Measurements from ENCODE around the gene GPC5.
"Not testable (repeated sequence)": the region's sequence is repeated elsewhere in the genome, so short reads cannot be mapped to it uniquely, and the experiment has no call there.

The GPC5 gene

DNA sequence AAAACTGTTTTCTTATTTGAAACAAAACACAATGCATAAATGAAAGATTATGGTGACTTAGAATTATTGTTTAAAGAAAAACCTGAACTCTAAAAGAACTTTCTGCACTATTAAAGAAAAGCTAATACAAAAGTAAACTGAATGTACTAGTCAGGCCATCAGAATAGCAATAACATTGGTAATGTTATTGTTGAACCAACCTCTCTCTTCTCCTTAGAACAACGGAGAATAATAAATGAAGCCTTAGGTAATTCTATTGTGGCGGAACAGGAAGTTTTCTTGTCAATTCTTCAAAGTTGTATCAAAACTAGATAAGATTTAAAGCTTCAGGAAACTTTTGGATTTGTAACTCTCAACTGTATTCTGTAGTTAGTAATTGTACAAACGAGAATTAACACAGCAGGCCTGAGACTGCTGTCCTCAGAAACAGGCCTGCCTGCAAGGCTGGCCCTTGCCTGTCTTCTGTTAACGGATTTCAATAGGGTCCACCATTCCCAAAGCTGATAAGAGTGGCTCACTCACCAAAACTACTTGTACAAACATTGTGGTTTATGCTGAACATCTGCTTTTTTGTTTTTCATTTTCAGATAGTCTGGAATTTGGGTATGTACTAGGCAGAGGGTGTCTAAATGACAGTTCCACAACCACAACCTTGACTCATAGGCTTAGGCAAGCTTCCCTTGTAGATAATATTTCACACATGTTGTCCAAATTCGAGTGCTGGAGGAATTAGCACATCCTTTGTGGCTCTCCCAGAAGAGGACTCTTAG lies 825.8 kb downstream of the GPC5 start:
- no peak for DNase-seq

DNA sequence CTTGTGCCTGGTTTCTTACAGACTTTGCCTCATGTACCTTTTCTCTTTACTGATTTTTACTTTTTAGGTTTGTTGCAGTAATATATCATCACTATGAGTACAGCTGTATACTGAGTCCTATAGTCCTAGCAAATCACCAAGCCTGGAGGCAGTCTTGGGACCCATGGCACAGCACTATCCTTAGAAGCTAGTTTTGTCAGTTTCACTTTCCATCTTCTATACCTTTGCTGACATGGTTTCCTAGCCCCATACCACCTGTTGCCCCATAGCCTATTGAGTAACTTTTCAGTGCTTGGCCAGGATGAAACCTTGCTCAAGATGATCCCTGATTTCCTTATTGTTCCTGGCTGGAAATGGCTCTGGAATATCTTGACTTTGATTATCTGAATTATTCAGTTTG lies 826.4 kb downstream of the GPC5 start:
- DNase-seq, result no peak

DNA sequence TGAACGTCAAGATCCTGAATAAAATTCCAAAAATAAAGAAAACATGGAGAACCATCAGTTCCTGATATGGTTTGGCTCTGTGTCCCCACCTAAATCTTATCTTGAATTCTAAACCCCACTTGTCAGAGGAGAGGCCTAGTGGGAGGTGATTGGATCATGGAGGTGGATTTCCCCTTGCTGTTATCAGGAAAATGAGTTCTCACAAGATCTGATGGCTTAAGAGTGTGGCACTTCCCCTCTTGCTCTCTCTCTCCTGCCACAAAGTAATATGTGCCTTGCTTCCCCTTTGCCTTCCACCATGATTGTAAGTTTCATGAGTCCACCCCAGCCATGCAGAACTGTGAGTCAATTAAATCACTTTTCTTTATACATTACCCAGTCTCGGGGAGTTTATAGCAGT lies 827.4 kb downstream of the GPC5 start:
- DNase-seq, result no peak

GRCh38 chr13:92232871-92233270 lies 834.5 kb downstream of the GPC5 start:
- DNase-seq, result no peak

- DNase-seq, result no peak
Measured at GRCh38 chr13:92251671-92252210, 853.3 kb downstream of the GPC5 start.

- DNase-seq, result no peak
Measured at GRCh38 chr13:92255526-92255925, 857.1 kb downstream of the GPC5 start.

- no peak for DNase-seq
Measured at GRCh38 chr13:92256211-92256610, 857.8 kb downstream of the GPC5 start.

DNA sequence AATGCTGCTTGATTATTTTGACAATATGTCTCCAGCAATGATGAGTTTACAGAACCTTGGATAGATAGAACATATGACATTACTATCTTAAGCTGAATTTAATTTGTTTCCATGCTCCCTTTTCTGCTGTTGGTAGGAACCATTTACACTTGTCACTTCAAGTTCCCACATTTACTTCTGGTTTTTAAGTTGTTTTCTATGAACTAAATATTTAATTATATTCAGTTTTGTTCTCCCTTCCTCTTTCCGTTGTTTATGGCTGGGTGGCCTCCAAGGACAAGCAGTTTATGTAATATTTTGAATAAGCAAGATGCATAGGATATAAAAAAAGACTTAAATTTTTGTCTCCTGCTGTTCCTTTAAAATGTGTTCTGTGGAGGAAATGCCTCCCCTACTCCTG lies 860.6 kb downstream of the GPC5 start:
- no peak for DNase-seq

- no peak for DNase-seq
Measured at GRCh38 chr13:92259523-92259922, 861.1 kb downstream of the GPC5 start.

DNA sequence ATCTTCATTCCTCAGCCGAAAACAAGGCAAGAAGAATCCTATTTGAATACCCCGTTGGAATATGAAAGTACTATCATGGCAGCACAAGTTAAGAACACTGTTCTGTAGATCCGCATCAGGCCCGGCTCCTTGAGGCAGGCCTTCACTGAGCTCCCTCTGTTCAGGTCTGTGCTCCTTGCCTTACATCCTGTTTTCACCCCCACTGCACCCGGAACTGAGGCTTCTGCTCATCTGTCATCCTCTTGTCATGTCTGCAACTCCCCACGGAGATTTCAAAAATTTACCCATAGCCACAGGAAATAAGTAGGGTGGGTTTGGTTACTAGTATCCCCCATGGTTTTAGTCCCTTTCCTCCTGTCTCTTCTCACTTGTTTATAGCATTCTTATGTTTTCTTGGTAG lies 861.9 kb downstream of the GPC5 start:
- no peak for DNase-seq

DNA sequence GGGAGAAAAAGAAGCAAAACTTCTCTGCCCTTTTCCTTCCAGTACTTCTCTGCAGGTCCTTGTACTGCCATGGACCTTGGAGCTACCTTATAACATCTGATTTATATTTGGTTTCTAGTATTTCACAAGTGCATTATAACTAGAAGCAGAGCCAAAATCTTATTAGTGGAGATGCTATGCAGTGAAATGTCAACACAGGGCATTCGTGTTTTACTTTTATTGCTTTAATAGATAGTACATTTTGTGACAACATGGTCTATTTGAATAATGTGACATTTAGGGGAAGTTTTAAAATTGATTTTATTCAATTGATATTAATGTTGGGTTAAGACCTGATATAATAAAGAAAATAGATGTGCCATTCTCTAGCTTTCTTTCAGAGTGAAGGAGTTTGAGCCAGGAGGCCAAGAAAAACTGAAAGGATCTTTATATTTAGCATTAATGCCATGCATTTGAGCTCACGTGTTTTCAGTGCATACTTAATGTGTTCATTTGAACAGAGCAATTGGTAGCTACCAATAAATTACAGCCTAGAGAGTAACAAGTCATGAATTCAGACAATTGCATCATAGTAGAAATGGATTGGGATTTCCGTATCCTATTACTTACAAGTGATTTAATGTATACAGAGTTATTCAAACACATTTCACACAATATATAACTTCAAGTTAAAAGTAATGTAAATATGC lies 863.8 kb downstream of the GPC5 start:
- no peak for DNase-seq

DNA sequence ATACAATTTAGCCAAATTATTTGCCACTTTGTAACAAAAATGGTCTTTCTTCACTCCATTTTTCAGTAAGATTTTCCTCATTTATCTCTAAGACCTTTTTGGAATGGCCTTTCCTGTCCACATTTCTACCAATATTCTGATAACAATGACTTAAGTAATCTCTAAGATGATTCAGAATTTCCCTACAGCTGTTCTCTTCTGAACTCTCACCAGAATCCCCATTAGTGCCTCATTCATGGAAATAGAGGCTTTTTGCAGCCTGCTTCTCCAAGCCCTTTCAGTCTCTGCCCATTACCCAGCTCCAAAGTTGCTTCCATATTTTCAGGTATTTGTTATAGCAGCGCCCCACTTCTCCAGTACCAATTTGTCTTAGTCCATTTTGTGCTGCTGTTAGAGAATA lies 867.0 kb downstream of the GPC5 start:
- no peak for DNase-seq

DNA sequence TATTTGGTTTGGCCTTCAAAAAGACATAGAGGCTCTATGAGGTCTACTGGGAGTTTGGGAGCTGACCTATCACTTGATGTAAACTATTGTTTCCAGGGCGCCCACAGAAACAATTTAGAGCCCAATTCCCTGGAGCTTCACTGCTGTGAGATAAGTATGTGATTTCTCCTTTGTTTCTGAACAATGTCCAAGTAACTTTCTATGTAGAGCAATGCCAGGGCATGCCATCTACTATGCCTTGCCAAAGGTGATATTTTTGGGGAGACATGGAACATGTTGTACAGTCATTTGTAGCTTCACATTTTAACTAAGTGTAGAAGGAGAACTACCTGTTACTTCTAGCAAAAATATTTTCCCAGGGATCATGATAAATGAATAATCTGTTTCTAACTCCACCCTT lies 872.6 kb downstream of the GPC5 start:
- no peak for DNase-seq

DNA sequence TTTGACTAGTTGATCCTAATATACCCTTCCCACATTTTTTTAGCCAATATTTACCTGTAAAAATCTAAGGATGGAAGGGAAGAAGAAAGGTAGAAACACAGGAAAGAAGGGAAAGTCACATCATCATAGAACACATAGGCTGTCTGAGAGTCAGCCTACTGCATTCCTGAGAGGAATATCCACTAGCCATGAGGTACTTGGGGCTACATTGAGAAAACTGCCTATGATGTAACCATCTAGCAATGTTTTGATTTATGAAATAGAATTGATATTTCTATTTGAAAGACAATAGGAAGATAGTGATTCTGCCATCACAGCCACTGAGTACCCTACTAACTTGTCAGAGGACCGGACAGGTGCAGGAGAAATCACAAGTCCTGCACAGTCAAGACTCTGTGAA lies 873.8 kb downstream of the GPC5 start:
- no peak for DNase-seq

DNA sequence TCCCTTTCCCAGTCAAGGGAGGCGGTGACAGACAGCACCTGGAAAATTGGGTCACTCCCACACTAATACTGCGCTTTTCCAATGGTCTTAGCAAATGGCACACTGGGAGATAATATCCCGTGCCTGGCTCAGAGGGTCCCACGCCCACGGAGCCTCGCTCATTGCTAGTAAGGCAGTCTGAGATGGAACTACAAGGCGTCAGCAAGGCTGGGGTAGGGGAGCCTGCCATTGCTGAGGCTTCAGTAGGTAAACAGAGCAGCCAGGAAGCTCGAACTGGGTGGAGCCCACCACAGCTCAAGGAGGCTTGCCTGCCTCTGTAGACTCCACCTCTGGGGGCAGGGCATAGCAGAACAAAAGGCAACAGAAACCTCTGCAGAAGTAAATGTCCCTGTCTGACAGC lies 882.6 kb downstream of the GPC5 start:
- DNase-seq, result not testable (repeated sequence)

DNA sequence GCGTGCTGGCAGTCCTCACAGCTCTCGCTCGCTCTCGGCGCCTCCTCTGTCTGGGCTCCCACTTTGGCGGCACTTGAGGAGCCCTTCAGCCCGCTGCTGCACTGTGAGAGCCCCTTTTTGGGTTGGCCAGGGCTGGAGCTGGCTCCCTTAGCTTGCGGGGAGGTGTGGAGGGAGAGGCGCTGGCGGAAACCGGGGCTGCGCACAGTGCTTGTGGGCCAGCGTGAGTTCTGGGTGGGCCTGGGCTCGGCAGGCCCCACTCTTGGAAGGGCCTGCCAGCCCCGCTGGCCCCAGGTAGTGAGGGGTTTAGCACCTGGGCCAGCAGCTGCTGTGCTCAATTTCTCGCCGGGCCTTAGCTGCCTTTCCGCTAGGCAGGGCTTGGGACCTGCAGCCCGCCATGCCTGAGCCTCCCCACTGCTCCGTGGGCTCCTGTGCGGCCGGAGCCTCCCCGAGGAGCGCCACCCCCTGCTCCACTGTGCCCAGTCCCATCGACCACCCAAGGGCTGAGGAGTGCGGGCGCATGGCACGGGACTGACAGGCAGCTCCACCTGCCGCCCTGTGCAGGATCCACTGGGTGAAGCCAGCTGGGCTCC lies 892.4 kb downstream of the GPC5 start:
- DNase-seq, result not testable (repeated sequence)

- not testable (repeated sequence) for DNase-seq
Measured at GRCh38 chr13:92294533-92294932, 896.1 kb downstream of the GPC5 start.

DNA sequence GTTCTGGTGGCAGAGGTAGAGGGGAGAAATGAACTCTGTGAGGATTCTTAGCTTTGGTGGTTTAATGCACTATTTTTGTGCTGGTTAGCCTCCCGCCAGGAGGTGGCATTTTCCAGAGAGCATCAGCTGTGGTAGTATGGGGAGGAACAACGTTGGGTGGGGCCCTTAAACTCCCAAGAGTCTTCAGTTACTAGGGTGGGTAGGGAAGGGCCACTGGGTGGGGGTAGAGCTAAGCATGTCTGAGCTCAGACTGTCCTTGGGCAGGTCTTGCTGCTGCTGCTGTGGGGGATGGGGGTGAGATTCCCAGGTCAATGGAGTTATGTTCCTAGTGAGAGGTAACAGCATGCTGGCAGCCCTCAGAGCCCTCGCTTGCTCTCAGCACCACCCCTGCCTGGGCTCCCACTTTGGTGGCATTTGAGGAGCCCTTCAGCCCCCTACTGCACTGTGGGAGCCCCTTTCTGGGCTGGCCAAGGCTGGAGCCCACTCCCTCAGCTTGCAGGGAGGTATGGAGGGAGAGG lies 897.8 kb downstream of the GPC5 start:
- not testable (repeated sequence) for DNase-seq

DNA sequence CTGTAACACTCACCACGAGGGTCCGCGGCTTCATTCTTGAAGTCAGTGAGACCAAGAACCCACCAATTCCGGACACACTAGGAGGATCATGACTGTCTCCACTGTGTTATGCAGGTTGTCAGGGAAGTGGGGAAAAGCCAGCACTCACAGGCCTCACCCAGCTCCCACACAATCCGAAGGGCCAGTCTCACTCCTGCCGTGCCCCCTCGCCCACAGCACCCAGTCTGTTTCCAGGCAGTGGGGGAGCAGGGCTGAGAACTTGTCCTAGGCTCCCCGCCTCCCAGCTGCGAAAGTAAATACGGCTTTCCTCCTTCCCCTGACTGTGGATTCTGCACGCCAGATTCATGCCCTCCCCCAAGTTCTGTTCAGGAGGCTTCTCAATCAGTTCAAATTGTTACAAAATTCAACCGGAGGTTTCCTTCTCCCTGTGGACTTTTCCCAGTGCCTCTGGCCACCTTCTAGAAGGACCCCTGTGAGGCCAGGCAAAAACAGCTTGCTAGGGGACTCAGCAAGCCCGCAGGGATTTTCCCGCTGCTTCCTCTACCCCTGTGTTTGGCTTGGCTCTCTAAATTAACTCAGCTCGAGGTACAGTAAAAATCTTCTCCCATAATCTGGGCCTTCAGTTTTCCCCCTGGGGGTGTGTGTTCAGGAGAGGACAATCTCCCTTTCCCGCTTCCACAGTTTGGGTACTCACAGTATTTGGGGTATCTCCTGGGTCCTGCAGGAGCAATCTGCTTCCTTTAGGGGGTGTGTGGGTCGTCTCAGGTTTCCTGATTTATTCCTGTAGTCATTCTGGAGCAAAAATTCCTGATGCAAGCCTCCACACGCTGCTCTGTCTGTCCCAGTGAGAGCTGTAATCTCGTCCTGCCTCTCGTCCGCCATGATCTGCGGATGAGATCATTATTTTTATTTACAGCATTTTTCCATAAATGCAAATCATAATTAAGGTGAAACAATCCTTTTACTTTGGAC lies 899.8 kb downstream of the GPC5 start:
- no peak for DNase-seq

DNA sequence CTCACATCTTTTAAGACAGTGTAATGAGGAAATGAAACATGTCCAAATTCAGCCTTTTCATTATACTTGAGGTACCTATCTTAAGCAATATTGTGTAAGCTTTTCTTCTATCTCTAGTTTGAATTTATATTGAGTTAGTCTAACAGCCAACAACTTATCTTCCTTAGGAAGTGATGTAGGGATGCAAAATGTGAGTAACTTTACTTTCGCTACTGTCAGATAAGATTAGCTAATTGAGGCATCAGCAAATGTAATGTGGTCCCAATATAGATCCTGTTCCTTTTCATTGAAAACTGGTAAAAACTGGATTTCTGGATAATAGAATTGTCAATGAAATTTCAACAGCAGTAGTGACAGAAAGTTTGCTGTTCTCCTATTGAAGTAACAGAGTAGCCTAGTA lies 902.2 kb downstream of the GPC5 start:
- no peak for DNase-seq

- DNase-seq, result no peak
Measured at GRCh38 chr13:92303428-92303827, 905.0 kb downstream of the GPC5 start.

- DNase-seq, result no peak
Measured at GRCh38 chr13:92307752-92308151, 909.3 kb downstream of the GPC5 start.

DNA sequence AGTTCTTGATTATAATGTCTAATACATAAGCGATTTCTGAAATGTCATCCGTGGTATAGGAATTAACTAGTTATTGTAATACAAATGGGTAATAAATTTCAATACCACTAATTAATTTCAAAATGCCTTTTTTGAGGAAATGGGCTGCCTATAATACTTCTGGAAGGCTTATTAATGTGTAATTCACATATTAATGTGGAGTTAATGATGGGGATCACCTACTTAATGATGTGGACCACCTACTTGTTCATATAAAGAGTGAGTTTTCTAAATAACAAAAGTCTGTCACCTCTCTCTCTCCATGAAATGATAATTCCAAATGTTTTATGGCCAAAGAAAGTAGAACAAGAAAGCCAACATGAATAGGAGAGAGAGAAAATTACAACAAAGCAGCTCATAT lies 914.4 kb downstream of the GPC5 start:
- DNase-seq, result no peak

All from NCI-H1092 (cell line).